Muscle of back (tissue), 11 donors: ENCODE measurements around the gene TTI1. TPM values are rescaled to one million over a fixed set of nuclear protein-coding genes. Genes with fewer than 3 reads are reported as not detected.

Source experiments
- DNase-seq, 3 donors: peaks; one replicate each; pipeline versions ENCODE4 v3.0.0 to v3.0.0-alpha.2; 2013
- polyA plus RNA-seq, 10 donors: library from polyadenylated mRNA; unstranded; fragments of 120-200 nt; gene quantifications; one replicate each; pipeline ENCODE4 v1.2.1, GENCODE V29; 2013; ENCODE audit not compliant: insufficient read length in 10 of 10

The TTI1 gene
- polyA plus RNA-seq, 10 donors = 13.0 to 19.3 (median 16.2) TPM

DNA sequence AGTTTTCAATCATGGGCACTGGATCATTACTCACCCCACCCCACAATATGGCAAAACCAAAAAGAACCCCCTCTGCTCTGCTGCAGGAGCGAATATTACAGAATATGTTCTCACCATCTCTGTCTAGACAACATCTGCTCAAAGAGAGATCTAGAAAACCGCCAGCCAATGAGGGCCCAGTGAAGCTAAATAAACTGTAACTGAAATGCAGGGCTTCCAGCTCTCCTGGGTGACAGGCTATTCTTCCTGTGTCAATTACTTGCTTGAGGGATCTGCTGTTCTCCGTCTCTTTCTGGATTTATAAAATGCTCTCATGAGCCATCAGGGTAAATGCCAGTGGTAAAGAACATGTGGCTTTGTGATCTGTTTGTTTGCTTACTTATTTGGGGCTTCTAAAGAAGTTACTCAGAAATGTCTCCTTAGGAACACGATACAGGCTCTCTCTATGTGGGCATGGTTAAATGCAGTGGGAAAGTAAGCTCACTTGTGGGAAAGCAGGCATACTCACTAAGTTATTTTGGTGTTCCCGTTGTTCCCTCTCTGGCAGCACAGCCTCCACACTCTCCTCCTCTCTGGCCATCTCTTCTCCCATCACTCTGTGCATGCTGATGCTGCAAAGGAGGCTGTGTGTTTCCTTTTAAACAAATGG is 44.8 kb downstream of the TTI1 start:
- no peak for DNase-seq

GRCh38 chr20:37987602-37988290 is 45.5 kb downstream of the TTI1 start:
- DNase-seq = peak in 1 of 3 donors; percentile 29

DNA sequence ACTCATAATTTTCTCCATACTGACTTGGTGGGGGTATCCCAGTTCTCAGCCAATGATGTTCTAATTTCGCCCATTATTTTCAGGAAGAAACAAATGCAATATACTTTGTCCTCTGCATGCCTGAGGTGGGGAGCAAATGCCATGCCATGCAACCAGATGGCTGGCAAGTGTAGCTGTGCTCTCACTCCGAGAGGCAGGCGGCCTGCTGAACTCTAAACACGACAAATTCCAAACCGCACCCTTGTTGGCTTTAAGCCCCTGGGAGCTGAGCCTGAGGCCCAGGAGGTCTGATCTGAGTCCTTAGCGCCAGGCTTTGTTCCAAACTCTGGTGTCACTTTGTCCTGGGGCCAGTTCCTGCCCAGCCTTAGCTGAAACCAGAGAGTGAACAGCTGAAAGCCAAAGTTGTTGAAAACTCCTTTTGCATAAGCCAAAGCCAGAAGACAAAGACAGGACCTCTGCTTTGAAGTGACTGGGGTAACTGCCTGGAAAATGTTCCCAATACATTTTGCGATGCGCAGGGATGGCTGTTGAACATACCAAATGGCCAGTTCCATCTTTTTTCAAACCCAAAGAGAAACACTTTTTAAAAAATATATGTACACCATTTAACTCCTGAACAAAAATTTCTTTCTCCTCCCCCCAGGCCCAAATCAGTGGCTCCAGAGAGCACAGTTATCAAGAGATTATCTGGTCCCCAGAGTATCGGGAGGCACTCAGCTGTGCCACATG is 46.2 kb downstream of the TTI1 start:
- DNase-seq = peak; percentile 66 to 83 (median 77)

GRCh38 chr20:37986044-37986858 is 47.0 kb downstream of the TTI1 start:
- DNase-seq = no peak

- DNase-seq = peak; percentile 31 to 52 (median 38)
These were observed 49.1 kb downstream of the TTI1 start for GRCh38 chr20:37984018-37984785.

- no peak for DNase-seq
These were observed 50.0 kb downstream of the TTI1 start for GRCh38 chr20:37983286-37983685.

DNA sequence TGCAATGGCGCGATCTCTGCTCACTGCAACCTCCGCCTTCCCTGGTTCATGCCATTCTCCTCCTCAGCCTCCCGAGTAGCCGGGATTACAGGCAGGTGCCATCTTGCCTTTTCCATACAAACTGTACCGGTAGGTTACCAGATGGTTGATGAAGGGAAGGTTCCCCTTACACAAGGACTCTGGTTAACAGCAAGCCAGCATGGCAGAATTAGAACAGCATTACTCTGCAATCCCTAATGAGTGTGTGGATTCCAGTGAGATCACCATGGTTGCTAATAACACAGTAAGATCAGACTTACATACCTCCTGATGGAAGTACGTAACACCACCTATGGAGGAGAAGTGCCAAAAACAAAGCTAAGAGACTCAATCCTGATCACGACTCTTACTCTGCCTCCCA is 51.7 kb downstream of the TTI1 start:
- no peak for DNase-seq

- no peak for DNase-seq
These were observed 52.4 kb downstream of the TTI1 start for GRCh38 chr20:37980876-37981275.

GRCh38 chr20:37980383-37980782 is 52.9 kb downstream of the TTI1 start:
- no peak for DNase-seq

DNA sequence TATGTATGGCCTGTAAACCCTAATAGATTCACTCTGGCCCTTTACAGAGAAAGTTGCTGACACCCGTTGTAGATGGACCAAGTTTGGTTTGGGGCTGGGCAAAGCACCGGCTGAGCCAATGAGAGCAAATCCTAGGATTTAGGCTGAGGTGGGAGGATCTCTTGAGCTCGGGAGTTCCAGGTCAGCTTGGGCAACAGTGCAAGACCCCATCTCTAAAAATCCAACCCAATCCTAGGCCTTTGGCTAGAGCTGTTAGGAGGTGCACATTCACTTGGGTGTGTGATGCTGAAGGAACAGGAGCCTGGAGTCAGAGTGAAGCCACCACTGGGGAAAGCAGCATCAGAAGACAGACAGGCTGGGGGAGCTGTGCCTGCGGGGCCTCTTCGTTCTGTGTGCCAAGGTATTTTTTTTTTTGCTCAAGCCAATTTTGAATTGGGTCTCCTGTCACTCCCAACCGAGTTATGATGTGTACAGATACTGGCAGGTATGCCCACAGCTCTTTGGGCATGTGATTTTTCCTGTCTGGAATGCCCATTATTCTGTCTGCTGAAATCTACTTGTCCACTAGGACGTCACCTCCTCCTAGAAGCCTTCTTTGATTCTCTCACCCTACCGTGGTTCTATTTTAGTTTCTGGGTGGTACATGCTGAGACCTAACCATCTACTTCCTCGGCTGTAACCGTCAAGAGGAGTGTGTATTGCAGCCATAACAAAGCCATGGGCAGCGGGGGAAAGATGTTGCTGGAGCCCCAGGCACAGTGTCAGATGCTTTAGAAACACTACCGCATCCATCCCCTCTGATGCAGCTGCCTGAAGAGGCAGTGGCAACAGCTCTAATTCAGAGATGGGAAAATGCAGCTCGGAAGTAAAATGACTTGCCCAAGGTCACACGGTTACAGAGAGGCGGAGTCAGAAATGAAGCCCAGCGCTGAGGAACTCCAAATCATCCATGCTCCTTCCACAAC is 54.0 kb downstream of the TTI1 start:
- DNase-seq = no peak

DNA sequence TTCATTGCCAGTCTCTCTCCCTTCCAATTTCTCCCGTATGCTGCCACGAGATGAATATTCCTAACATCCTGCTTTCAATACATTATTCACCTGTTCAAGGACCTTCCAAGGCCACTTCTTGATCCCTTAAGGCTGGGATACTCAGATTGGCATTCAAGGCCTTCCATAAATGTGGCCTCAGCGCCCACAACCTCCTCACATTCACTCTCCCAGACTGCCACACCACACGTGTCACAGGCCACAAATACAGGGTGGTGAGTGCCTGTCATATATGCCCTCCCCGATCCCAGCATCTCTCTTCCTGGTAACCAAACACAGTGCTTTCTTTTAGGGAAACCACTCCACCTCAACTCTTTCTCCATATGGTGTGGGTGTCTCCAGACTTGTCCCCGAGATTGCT is 55.5 kb downstream of the TTI1 start:
- no peak for DNase-seq

- DNase-seq = no peak
These were observed 55.9 kb downstream of the TTI1 start for GRCh38 chr20:37977338-37977737.

GRCh38 chr20:37976887-37977286 is 56.4 kb downstream of the TTI1 start:
- DNase-seq = no peak

DNA sequence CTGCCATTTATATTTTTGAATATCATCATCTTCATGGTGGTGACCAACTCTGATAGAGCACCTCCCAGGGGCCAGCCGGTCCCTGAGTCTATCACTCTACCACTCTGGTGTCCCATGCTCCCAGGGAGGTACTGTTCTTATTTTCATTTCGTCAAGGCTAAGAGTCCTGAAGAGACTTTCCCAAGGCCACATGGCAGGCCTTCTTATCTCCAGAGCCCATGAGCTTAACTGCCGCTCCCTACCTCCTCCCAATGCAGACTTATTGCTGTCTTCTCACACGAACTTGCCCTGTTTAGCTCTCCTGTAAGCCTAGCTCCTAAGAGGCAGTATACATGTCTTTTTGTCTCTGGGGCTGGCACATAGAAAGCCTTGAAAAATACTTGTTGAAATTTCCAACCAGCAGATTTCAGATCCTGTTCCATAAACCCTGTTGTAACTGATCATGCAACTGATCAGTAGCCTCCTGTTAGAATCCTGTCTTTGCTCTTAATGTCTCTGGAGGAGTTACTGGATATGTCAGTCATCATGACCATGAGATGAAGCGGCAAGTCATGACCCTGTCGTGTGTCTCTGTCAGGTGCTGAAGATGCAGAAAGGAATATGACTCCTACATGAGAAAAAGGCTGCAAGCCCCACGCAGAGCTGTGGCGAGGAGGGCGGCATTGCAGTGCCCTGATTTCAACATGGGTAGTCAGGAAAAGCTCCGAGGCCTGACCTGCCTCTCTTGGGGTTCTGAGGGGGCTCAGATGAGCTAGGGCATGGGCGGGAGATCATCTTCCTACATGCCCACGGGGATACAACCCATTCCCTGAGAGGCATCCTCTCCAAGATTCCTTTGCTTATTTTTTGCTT is 60.0 kb downstream of the TTI1 start:
- DNase-seq = no peak

DNA sequence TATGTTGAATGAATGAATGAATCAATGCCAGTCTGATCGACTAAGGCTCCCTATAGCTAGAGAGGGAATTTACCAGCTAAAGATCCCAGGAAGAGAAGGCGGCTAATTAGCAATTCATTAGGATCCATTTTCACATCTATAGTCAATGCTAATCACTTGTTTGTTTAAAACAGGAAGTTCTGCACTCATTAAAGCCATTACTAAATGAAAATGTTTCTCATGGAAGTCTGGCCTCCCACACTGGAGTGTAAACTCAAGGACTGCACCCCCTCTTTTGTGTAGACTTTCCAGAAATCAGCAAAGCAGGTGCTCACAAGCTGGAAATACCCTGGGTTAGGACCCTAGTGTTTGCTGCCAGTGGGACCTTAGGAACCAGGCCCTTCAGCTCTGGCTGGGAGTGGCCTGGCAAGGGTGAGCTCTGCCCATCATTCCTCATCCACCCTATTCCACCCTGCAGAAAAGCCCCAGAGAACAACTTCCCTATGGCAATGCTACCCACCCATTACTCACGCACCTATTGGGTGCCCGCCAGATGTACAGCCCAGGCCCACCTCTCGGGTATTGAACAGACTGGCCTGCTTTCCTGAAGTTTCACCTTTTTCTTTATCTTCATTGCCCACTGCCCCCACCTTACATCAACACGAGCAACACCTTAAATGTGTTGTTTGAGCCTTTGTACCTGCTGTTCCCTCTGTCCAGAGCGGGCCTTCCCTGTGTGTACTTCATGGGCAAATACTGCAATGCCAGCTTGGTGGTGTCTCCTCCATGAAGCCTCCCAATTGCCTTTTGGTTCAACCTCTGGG is 60.8 kb downstream of the TTI1 start:
- no peak for DNase-seq

DNA sequence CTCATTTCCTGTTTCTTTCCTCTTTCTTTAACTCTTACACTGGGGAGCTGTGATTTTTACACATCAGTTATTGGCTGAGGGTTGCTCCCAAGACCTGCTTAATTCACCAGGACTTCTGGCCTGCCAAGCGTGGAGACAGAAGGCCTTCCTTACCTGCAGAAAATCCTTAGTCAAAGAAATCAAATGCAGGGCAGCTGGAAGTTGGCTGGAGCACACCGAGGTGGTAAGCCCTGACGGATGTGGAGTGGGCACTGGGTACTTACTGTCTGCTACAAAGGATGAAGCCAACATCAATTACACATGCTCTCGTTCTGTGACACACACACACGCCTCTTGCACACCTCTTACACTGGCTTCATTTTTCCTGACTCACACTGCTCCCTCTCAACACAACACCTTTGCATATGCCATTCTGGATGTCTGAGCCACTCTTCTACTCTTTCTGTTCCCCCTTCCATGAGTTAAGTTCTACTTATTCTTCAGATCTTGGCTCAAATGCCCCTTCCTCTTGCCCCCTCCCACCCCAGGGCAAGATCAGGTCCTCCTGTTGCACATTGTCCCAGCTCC is 61.6 kb downstream of the TTI1 start:
- DNase-seq = no peak

GRCh38 chr20:37970856-37971245 is 62.4 kb downstream of the TTI1 start:
- no peak for DNase-seq
